UCSD-AML1 (cell line): ENCODE results near the gene SH3TC1.

Experiments
- DNase-seq: peaks from one replicate; lab custom pipeline; 2025; ENCODE audit not compliant: unreplicated experiment; lab: John Stamatoyannopoulos, UW

SH3TC1 gene

GRCh38 chr4:8198906-8199593 lies at the start of gene SH3TC1:
TSS of gene SH3TC1 (plus strand) at chr4:8199290. CDS start at chr4:8205195, 5,905 bp downstream.
- DNase-seq = peak; percentile 89

DNA sequence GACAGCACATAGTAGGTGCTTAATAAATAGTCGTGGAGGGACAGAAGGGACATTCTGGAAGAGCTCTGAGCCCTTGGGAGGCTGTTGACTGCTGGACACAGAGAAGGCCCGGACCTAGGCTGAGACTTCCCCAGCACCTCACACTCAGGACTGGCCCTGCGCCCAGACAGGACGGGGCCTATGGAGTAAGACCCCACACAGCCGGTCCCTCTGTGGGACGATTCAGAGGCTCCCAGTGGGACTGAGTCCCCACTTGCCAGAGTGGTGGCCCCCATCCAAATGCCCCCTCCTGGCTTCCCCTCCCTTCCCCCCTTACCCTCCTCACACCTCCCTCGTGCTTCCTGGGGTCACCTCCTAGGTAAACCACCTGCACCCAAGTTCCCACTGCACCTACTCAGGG lies 49.4 kb upstream of the SH3TC1 start:
- no peak for DNase-seq

DNA sequence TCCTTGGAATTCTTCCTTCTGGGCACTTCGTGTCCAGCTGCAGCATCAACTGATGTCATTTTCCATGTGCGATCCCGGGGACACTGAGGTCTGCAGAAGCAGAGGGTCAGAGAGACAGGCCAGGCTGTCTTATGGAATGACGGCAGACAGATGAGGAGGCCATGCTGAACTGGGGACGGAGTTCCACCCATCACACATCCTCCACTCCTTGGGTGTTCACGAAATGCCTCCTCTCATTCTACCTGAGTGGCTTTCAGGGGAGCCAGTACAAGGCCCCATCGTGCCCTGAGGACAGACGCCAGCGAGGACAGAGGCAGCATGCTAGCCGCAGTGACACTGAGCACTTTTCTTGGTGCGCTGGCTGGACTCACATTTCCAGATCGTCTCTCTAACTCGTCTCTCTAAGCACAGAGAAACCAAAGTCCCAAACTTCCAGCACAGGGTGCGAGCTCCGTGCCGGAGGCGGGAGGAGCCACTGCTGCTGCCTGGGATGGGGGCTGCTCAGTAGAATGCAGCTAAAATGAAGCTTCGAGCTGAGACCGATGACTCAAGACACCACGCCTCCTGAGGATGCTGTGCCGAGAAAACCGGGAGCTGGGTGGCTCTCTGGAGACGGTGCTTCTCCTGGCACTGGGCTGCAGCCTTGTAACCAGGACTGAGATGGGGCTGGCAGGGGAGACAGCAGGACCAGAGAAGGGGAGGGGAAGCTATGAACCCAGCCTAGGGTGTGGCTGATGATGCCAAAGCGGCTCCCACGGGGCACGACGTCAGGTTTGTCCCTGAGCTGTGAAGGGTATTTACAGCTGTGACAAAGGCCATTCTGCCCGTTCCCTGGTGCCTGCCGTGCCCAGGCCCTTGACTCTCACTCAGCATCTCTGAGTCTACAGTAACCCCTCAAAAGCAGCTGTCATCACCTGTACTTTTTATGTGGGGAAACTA lies 48.7 kb upstream of the SH3TC1 start:
- DNase-seq = no peak

DNA sequence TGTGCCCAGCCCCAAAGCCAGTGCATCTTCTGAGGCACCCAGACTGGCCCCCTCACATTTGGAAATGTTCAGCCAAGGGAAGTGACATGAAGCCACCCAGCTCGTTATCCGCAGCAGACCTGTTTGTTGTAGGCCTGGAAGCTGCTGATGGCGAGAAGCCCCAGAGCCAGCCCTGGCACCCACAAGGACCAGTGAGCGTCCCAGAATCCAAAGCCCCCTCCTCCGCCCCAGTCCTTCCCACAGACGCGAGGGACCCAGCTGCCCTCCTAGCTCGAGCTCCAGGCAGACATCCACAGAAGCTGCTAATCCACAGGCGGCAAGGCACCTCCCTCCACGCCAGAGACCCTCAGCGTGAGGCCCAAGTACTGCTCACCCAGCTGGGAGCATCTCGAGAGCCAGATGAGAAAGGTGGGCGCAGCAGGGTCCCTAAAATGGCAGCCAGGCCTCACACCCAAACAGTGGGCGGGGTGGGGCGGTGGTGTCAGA lies 47.9 kb upstream of the SH3TC1 start:
- DNase-seq = no peak

DNA sequence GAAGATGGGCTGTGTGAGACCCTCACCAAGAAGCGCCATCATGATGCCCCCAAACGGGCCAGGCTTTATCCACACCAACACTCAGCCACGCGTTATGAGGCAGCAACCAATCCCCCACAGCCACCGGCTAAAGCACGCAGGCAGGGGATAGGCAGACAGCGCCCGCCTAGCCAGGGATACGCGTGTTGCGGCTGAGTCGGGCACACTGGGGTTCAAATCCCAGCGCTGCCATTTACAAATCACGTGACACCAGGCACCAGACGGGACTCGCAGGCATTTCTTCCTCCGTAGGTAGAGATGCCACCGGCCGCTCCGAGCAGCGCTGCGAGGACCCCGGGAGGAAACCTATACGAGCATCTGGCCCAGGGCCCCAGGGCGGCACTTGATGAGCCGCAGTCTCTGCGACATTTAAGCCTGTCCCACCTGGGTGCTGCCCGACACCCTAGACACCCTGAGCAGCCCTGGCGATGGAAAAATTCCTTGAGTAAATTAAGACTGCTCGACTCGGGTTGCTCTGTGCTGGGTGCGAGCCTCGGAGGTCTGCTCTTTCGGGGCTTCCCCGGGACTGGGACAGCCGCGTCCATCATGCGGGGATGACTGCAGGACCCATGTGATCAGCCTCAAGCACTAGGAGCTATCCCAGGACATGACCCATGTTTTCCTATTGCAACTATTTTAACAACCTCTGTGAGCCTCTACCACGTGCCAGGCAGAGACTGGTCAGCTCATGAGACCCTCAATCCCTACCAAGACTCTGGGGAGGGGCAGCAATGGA lies 46.8 kb upstream of the SH3TC1 start:
- no peak for DNase-seq

DNA sequence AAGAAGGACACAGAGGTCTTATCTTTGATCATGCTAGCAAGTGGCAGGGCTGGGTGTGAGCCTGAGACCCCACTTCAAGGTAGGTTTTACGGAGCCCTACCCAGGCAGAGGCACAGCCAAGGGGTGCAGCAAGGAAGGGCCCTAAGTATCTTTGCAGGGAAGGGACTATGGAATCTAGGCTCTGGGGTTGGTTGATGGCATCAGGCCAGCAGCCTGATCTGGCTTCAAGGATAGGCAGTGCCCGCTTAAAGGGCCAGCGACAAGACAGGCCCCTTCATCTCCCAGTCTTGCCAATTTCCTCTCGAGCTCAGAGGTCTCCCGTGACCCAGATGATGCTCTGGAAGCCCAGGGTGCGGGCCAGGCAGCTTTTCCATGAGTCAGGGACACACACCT lies 46.2 kb upstream of the SH3TC1 start:
- no peak for DNase-seq

DNA sequence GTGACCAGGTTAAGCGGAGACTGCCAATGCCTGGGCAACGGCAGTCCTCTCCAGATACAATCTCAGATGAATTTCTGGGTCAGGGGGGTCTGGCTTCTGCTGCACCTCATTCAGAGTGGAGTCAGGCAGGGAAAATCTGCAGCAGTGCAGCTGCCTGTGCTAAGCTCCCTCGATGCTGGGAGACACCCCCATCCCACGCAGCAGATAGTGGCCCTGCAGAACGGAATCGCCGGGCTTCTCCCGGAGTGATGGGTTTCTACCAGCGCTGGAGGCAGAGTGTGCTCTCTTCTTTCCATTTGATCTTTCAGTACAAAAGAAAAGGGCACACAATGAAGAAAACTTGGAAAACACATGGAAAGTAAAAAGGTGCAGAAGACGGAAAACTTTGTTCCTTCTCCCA lies 45.6 kb upstream of the SH3TC1 start:
- DNase-seq = no peak

DNA sequence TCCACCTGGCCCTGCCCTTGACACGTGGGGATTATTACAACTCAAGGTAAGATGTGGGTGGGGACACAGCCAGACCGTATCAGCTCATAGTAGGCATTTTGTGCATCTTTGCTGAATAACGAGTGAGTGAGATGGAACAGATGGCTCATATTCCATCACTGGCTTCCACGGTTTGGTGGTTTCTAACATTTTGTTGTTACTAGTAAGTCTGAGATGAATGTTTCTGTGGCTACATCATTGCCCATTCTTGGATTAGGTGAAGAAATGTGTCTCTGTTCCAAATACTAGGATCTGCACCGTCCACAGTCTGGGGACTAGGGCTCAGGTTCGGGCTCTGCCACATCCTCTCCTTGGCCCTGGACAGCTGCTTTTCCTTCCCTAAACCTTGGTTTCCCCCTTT lies 44.0 kb upstream of the SH3TC1 start:
- DNase-seq = no peak

DNA sequence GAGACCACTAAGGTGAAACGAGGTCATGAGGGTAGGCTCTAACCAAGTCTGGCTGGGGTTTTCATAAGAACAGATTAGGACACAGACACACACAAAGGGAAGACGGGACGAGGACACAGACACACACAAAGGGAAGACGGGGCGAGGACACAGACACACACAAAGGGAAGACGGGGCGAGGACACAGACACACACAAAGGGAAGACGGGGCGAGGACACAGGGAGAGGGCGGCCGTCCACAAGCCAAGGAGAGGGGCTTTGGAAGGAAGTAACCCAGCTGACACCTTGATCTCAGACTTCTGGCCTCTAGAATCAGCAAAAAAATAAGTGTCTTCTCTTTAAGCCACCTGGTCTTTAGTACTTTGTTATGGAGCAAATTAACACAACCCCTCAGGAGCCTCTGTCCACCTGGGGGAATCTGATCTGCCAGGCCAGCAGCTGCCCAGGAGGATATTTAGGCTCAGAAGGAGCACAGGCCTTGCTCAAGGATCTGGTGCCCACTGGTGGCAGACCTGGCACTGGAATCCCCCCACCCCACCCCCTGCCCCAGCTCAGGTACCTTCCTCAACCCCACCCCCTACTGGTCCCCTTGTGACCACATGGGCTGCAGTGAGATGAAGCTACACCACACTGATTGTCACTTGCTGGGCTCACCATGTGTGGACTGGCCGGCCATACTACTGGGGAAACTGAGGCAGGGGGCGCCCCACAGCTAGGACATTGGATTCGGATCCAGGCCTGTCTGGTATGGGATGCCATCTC lies 43.2 kb upstream of the SH3TC1 start:
- no peak for DNase-seq

- DNase-seq = no peak
Observed at GRCh38 chr4:8156617-8157016, 42.5 kb upstream of the SH3TC1 start.

DNA sequence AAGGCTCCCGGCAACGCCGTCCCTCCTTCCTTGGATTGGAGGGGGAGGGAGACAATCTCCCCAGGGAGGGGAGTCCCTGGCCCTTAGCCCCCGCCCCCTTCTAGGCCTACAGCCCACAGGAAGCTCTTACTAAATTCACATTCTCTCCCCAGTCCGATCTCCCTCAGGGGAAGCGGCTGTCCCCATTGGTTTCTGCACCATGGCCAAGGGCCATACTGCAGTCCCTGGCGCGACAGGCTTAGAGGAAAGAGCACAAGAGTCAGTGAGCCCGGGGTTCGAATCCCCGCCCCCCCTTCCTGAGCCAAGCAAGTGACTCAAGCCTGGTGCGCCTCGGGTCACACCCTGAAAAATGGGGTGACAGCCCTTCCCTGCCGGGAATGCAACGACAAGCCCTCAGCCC lies 41.6 kb upstream of the SH3TC1 start:
- DNase-seq = no peak

DNA sequence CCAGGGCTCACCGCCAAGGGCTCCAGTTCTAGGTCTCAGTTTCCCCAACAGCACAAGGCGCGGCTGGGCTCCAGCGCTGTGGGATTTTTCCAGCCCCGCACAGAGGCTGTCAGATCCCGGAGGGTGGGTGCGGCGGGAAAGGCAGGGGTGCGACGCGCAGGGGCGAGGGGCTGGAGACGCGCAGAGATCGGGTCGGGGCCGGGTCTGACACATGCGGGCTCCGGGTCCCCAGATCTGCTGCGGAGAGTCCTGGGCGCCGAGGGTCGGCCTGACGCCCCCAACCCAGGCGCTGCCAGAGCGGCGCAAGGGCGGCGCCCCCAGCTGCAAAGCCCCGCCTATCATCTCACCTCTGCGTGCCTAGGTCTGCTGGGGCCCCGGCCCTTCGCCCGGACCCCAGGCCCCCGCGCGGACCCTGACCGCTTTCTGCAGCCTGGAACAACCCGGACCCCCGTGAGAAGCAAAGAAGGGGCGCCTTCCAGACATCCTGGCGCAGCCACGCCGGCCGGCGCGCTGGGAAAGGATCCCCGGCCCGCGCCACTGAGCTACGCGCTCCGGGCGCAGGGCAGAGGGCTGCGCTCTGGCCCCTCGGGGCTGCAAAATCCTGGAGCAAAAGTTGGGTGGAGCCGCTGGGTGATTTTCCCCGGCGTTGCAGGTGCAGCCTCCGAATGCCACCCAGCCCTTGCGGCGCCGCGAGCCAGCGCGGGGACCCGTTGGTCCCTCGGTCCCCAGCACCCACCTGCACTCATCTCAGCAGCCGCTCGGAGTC lies 41.0 kb upstream of the SH3TC1 start:
- no peak for DNase-seq

DNA sequence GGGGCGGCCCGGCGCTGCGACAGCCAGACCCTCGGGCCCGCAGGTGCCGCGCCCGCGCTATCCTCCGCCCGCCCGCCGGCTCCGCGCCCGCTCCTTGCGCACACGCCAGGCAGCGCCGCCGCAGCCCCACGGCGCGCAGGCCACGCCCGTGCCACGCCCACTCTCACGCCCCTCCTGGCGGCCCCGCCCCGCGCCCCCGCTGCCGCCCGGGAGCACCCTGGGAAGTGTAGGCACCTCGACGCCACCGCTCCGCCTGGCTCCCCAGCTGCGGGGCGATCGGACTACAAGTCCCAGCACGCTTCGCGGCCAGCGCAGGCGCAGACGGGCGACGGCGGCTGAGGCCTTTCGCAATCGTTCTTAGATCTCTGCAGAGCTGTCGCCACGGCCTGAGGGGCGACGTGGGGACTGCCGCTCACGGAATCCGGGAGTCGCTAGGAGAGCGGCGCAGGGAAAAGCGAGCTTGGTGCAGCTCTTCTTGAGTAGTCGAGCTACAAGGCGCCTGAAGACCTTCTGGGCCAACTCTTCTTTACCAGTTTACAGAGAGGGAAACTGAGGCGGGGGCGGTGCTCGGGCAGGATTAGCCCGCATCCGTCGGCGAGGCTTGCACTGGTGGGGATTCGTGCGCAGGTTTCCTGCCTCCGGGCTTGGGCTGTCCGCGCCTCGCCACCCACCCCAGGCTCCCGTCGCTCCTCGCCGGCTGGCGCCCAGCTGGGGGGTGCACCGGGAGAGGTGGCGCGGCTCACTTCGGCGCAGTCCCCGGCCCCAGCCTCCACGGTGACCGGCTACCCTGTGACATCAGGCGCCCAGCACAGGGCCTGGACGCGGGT lies 40.2 kb upstream of the SH3TC1 start, which contains the start of gene ABLIM2:
TSS of gene ABLIM2 (minus strand) at position 104 of the 827 bp plus-strand sequence. CDS start 124 bp downstream, outside the sequence.
- DNase-seq = peak; percentile 98

DNA sequence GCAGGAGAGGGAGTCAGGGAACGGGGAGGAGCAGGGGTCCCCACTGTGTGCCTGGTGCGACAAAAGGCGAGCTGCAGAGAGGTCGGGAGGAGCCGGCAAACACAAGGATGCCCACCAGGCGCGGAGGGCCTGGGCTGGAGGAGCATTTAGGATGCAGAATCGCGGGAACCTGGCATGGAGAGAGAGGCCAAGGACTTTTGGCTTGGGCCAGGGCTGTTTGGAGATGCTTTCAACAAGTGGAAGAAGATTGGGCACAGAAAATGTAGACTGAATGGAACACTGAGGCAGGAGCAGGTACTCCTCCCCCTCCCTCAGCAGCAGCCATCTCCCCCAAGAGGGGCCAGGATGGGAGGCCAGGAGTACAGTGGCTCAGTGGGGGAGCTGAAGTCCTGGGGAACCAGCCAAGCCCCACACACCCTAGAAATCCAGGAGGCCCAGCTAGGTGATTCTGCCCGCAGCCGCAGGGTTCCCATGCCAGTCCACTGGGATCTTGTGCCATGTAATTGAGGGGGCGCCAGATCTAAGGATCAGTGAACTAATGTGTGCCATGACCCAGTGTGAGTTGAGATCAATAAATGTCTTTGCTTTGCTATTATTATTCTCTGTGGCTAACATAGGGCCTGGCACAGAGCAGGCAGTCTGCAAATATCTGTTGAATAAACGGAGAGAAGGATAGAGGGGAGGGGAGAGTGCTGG lies 39.4 kb upstream of the SH3TC1 start:
- DNase-seq = no peak

DNA sequence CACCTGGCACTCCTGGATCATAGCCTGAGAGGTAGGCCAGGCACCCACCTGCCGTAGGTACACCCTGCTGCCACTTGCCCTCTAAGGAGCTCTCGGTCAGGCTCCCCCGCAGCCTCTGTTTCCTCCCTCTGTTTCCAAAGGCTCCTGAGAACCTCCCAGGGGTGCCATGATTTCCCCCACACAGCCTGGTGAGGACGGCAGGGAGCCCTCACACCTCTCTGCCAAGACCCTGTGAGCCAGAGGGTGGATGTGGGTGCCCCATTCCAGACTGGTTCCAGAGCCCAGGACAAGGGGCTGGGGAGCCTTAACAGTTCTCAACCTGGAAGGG lies 38.9 kb upstream of the SH3TC1 start:
- no peak for DNase-seq

- no peak for DNase-seq
Observed at GRCh38 chr4:8160572-8160971, 38.5 kb upstream of the SH3TC1 start.

DNA sequence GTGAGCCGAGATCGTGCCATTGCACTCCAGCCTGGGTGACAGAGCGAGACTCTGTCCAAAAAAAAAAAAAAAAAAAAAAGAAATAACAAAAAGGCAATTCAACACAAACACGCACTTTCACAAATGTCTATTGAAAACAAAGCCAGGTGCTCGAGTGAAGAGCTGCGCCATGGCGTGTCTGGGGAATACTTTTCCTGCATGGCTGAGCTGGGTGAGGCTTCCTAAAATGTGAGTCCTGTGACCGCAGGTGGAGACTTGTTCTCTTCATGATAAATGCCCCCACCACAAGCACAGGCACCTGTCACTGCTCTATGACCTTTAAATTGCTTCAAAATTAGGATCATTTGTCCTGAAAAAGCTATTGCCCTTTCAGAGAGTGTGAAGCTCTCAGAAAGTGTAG lies 36.5 kb upstream of the SH3TC1 start:
- no peak for DNase-seq

DNA sequence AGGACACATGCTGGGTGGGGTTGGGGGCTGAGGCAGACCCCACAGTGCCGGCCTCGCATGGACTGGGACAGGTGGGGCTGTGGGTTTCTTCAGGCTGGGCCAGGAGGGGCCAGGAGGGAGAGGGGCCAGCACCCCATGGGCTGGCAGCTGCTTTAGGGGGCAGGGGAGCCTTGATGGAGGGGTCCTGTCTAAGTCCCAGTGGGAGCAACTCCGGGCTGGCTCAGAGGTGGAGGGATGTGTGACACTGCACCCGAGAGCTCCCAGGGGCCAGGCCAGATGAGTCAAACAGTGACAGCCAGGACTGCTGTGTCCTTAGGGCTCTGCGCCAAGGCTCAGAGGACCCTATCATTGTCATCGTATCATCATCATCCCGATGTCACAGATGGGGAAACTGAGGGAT lies 36.1 kb upstream of the SH3TC1 start:
- no peak for DNase-seq
